Measurements from ENCODE around the gene ZNF362.

ZNF362 gene

DNA sequence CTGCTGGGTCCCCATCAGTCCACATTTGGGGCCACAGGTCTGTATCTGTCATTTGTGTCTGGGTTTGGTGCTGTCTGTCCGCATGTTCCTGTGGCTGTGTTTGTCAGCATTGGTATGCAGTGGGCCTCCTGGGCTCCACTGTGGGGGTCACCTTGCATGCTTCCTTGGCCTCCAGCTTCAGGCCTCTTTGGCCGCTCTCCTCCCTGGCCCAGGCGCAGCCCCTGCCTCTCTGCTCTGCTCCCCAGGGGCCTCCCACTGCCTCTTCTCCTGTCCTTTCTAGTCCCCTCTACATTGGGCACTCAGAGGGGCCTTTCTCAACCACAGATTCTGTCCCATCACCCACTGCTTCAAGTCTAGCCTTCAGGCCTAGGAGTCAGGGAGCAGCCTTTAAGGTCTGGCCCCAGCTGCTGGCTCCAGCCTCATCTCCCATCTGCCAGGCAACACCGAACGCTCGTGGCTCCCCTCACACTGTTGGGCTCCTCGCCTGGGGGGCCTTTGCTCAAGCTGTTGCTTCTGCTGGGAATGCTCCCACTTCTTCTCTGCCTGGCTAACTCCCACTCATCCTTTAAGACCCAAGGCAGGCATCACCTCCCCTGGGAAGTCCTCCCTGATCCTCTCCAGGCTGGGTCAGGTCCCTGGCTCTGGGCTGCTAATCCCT is 14.6 kb downstream of the ZNF362 start:
- TF ChIP-seq, protein P1, sequence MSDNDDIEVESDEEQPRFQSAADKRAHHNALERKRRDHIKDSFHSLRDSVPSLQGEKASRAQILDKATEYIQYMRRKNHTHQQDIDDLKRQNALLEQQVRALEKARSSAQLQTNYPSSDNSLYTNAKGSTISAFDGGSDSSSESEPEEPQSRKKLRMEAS (IDR thresholded peaks at IDR 0.05) = no peak
- TF ChIP-seq USF1 (IDR thresholded peaks at IDR 0.05) (no peak), TCF12 (IDR thresholded peaks at IDR 0.05; ENCODE audit: low read depth) (no peak), RAD21 (IDR thresholded peaks at IDR 0.05; ENCODE audit: low read depth) (no peak), CREB1 (IDR thresholded peaks at IDR 0.05; ENCODE audit: low read depth) (no peak), FOXM1 (IDR thresholded peaks at IDR 0.05; ENCODE audit: borderline replicate concordance, low read depth) (no peak), TAF1 (IDR thresholded peaks at IDR 0.05; ENCODE audit: low read depth) (no peak), YY1 (IDR thresholded peaks at IDR 0.05; ENCODE audit: low read depth) (no peak), NFIC (IDR thresholded peaks at IDR 0.05) (no peak), EGR1 (IDR thresholded peaks at IDR 0.05) (no peak), EP300 (IDR thresholded peaks at IDR 0.05; ENCODE audit: borderline replicate concordance) (no peak), ZBTB7A (IDR thresholded peaks at IDR 0.05; ENCODE audit: low read depth) (no peak), TEAD4 (IDR thresholded peaks at IDR 0.05) (no peak), CEBPB (IDR thresholded peaks at IDR 0.05) (no peak), REST (IDR thresholded peaks at IDR 0.05; ENCODE audit: low read depth) (no peak)

GRCh38 chr1:33271666-33272505 is 15.6 kb downstream of the ZNF362 start:
- TF ChIP-seq EGR1 (IDR thresholded peaks at IDR 0.05) (no peak), TCF12 (IDR thresholded peaks at IDR 0.05; ENCODE audit: low read depth) (no peak), ZBTB7A (IDR thresholded peaks at IDR 0.05; ENCODE audit: low read depth) (no peak), CREB1 (IDR thresholded peaks at IDR 0.05; ENCODE audit: low read depth) (no peak), RAD21 (IDR thresholded peaks at IDR 0.05; ENCODE audit: low read depth) (no peak), REST (IDR thresholded peaks at IDR 0.05; ENCODE audit: low read depth) (no peak), FOXM1 (IDR thresholded peaks at IDR 0.05; ENCODE audit: borderline replicate concordance, low read depth) (no peak), YY1 (IDR thresholded peaks at IDR 0.05; ENCODE audit: low read depth) (no peak), TAF1 (IDR thresholded peaks at IDR 0.05; ENCODE audit: low read depth) (no peak), NFIC (IDR thresholded peaks at IDR 0.05) (no peak), CEBPB (IDR thresholded peaks at IDR 0.05) (no peak), USF1 (IDR thresholded peaks at IDR 0.05) (no peak), EP300 (IDR thresholded peaks at IDR 0.05; ENCODE audit: borderline replicate concordance) (no peak), TEAD4 (IDR thresholded peaks at IDR 0.05) (no peak)
- TF ChIP-seq, protein P1 (IDR thresholded peaks at IDR 0.05) = no peak

DNA sequence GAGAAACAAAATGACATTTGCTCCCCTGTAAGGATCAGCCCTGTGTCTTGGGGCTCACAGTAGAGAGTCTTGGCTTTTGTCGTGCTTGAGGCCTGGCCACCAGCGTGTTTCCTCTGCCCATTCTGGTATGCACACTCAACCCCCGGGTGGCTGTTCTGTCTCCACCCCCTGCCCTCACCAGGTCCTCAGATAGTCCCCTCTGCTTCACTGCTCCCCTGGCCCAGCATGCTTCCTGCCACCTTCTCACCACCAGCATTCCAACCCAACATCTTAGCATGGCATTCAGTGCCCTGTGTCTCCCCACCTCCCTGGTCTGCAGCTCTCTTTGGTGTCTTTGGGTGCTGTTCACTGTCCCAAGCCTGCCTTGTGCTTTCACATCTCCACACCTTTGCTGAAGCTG is 16.2 kb downstream of the ZNF362 start:
- no peak for TF ChIP-seq TEAD4 (IDR thresholded peaks at IDR 0.05)
- TF ChIP-seq USF1 (IDR thresholded peaks at IDR 0.05) = no peak

DNA sequence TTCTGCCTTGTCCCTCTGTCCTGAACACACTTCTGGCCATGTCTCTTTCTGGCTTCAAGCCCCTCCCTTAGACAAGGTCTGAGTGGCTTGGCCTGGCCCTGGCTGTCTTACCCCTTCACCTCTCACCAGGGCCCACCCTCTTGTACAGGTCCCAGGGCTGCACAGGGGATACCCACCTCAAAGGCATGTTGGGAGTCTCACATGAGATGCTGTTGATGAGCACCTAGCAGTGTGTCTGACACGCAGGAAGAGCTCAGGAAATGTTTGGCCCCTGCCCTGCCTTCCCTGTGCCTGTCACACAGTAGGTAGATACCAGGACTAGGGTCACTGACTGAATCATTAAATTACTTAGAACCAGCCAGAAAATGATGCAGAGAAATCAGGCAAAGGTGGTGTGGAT is 16.6 kb downstream of the ZNF362 start:
- TF ChIP-seq REST (IDR thresholded peaks at IDR 0.05; ENCODE audit: low read depth) = no peak
- TF ChIP-seq CEBPB (IDR thresholded peaks at IDR 0.05) = no peak
- no peak for TF ChIP-seq EP300 (IDR thresholded peaks at IDR 0.05; ENCODE audit: borderline replicate concordance)
- no peak for TF ChIP-seq RAD21 (IDR thresholded peaks at IDR 0.05; ENCODE audit: low read depth)
- TF ChIP-seq CREB1 (IDR thresholded peaks at IDR 0.05; ENCODE audit: low read depth) = no peak
- no peak for TF ChIP-seq TEAD4 (IDR thresholded peaks at IDR 0.05)

Measured in Ishikawa (cell line).